NT2/D1 (cell line): Measurements from ENCODE around the gene TMEM63C.
A peak's percentile ranks its signal among the peaks of the same experiment; 100 is the strongest.

ENCODE experiments used
- DNase-seq: peaks from one replicate; pipeline ENCODE4 v3.0.0-alpha.2; 2011; ENCODE audit warnings: low read depth, low spot score
- H3K27me3 ChIP-seq: 2 replicates; pipeline ENCODE4 v1.6.0; 2011; ENCODE audit warnings: mild to moderate bottlenecking; ENCODE audit not compliant: insufficient read length, insufficient read depth
- H3K36me3 ChIP-seq: 2 replicates; pipeline ENCODE4 v1.6.1; 2011; ENCODE audit warnings: mild to moderate bottlenecking, low read length, mixed read lengths; ENCODE audit not compliant: insufficient read depth, insufficient read length
- H3K4me1 ChIP-seq: 2 replicates; pipeline ENCODE4 v1.5.1; 2011; ENCODE audit not compliant: insufficient read depth, insufficient read length
- H3K4me3 ChIP-seq: 2 replicates; pipeline ENCODE4 v1.5.1; 2011; ENCODE audit warnings: low read depth; ENCODE audit not compliant: insufficient read length
- H3K9ac ChIP-seq: 2 replicates; pipeline ENCODE4 v1.6.0; 2011; ENCODE audit warnings: low read depth; ENCODE audit not compliant: insufficient read length
- H3K9me3 ChIP-seq: 2 replicates; pipeline ENCODE4 v1.5.1; 2011; ENCODE audit warnings: mild to moderate bottlenecking, low read length; ENCODE audit not compliant: insufficient read depth
- SUZ12 ChIP-seq: IDR thresholded peaks from 2 replicates; pipeline ENCODE4 v1.6.1; 2011; ENCODE audit not compliant: insufficient read length, insufficient read depth; ENCODE audit errors: extremely low read depth
- YY1 ChIP-seq: IDR thresholded peaks from 2 replicates; pipeline ENCODE4 v1.6.1; 2011; ENCODE audit not compliant: insufficient read length, insufficient read depth
- ZNF274 ChIP-seq: IDR thresholded peaks from 2 replicates; pipeline ENCODE4 v1.6.1; 2011; ENCODE audit warnings: mild to moderate bottlenecking, low read depth, low read length

TMEM63C gene

GRCh38 chr14:77290705-77291104, 109.1 kb downstream of the TMEM63C start:
- Histone ChIP-seq H3K4me3 (no peak overlapping the region), H3K9me3 (no peaks in the 10 kb centered on the region), H3K36me3 (peaks cover 35% of the 10 kb centered on the region), H3K9ac (no peak overlapping the region), H3K4me1 (no peaks in the 10 kb centered on the region), H3K27me3 (no peaks in the 10 kb centered on the region)
- TF ChIP-seq YY1 (no peak), SUZ12 (no peak), ZNF274 (no peak)
- no peak for DNase-seq

- DNase-seq, result no peak
- H3K27me3 ChIP-seq, result no peaks in the 10 kb centered on the region
- peaks cover under 1% of the 10 kb centered on the region for H3K4me1 ChIP-seq
- no peak overlapping the region for H3K9ac ChIP-seq
- H3K36me3 ChIP-seq, result peaks cover 47% of the 10 kb centered on the region
- H3K4me3 ChIP-seq, result no peak overlapping the region
- H3K9me3 ChIP-seq, result no peaks in the 10 kb centered on the region
- TF ChIP-seq YY1 (no peak), SUZ12 (no peak), ZNF274 (no peak)
Observed at GRCh38 chr14:77296155-77296554, 114.6 kb downstream of the TMEM63C start.

DNA sequence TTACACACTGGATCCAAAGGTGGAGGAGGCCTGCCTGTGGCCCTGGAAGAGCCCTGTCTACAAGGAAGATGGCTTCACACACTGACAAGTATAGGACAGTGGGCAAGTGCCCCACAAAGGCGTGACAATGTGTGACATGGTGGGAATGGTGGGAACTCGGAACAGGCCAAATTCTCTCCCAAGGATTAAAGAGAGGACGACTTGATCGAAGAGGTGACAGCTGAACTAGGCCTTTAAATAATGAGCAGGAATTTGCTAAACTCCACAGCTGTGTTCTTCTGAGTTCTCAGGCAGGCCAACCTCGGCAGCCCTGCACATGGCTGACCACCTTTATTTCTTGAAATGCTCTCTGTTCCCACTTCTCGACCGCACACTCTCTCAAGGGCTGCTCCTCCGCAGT, 115.3 kb downstream of the TMEM63C start:
- Histone ChIP-seq H3K36me3 (peaks cover 54% of the 10 kb centered on the region), H3K4me1 (peaks cover 2% of the 10 kb centered on the region), H3K9ac (no peak overlapping the region), H3K9me3 (no peaks in the 10 kb centered on the region), H3K27me3 (no peaks in the 10 kb centered on the region), H3K4me3 (no peak overlapping the region)
- no peak for TF ChIP-seq ZNF274
- no peak for TF ChIP-seq SUZ12
- TF ChIP-seq YY1, result no peak
- no peak for DNase-seq

- H3K4me1 ChIP-seq, result peaks cover 7% of the 10 kb centered on the region
- H3K36me3 ChIP-seq, result peaks cover 53% of the 10 kb centered on the region
- no peak overlapping the region for H3K4me3 ChIP-seq
- TF ChIP-seq ZNF274, result no peak
- no peak for TF ChIP-seq YY1
- no peak for TF ChIP-seq SUZ12
- no peaks in the 10 kb centered on the region for H3K9me3 ChIP-seq
- no peak overlapping the region for H3K9ac ChIP-seq
- no peak for DNase-seq
- H3K27me3 ChIP-seq, result no peaks in the 10 kb centered on the region
Observed at GRCh38 chr14:77299771-77300170, 118.2 kb downstream of the TMEM63C start.

DNA sequence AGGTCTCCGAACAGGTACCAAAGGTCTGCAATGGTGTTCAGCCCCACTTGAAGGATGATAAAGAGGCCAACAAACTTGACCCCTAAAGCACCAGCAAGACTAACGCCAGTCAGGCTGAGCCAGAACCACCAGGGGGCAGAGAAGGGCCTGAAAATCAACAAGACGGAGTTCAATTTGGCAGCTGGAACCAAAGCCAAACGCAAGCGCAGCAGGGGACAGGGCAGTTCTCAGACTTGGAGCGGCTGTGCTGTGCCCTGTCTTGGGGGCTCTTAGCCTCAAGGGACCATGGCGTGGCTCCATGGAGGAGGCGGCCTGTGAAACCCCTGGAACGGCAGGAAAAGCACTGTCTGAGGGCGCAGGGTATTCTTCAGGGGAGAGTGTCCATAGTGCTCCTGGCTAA, 119.5 kb downstream of the TMEM63C start:
- Histone ChIP-seq H3K9me3 (no peaks in the 10 kb centered on the region), H3K9ac (peak overlapping the region; percentile 44), H3K4me1 (peaks cover 7% of the 10 kb centered on the region), H3K4me3 (no peak overlapping the region), H3K27me3 (no peaks in the 10 kb centered on the region), H3K36me3 (peaks cover 55% of the 10 kb centered on the region)
- DNase-seq, result peak; percentile 67
- no peak for TF ChIP-seq YY1

GRCh38 chr14:77302926-77303325, 121.3 kb downstream of the TMEM63C start:
- no peaks in the 10 kb centered on the region for H3K27me3 ChIP-seq
- no peak overlapping the region for H3K9ac ChIP-seq
- no peaks in the 10 kb centered on the region for H3K9me3 ChIP-seq
- TF ChIP-seq ZNF274 (no peak), YY1 (no peak), SUZ12 (no peak)
- no peak for DNase-seq
- H3K4me1 ChIP-seq, result peaks cover 12% of the 10 kb centered on the region
- H3K36me3 ChIP-seq, result peaks cover 41% of the 10 kb centered on the region
- H3K4me3 ChIP-seq, result no peak overlapping the region

- no peak for DNase-seq
- H3K9me3 ChIP-seq, result no peaks in the 10 kb centered on the region
Observed at GRCh38 chr14:77303417-77304156, 122.0 kb downstream of the TMEM63C start.

GRCh38 chr14:77305696-77306095, 124.1 kb downstream of the TMEM63C start:
- TF ChIP-seq YY1, result no peak
- TF ChIP-seq ZNF274, result no peak
- no peak for TF ChIP-seq SUZ12
- peaks cover 12% of the 10 kb centered on the region for H3K4me1 ChIP-seq
- no peak overlapping the region for H3K9ac ChIP-seq
- H3K27me3 ChIP-seq, result no peaks in the 10 kb centered on the region
- H3K36me3 ChIP-seq, result peaks cover 21% of the 10 kb centered on the region
- no peak overlapping the region for H3K4me3 ChIP-seq
- DNase-seq, result no peak
- no peaks in the 10 kb centered on the region for H3K9me3 ChIP-seq

More at GRCh38 chr14:77303417-77304156, 122.0 kb downstream of the TMEM63C start:
- Histone ChIP-seq H3K4me1 (peaks cover 12% of the 10 kb centered on the region), H3K36me3 (peaks cover 35% of the 10 kb centered on the region), H3K9ac (no peak overlapping the region), H3K4me3 (no peak overlapping the region), H3K27me3 (no peaks in the 10 kb centered on the region)
- TF ChIP-seq YY1 (no peak), ZNF274 (no peak), SUZ12 (no peak)
